A549 (cell line): Measurements from ENCODE around the gene PURB.
"Not testable (repeated sequence)": the region's sequence is repeated elsewhere in the genome, so short reads cannot be mapped to it uniquely, and the experiment has no call there.

Source experiments
- BCL3 ChIP-seq: fragments of >200 bp; sonication (Bioruptor Twin); formaldehyde crosslinking; IDR thresholded peaks from 3 replicates; pipeline ENCODE4 v1.6.1; 2016
- CTCF ChIP-seq: fragments of >200 bp; sonication (Bioruptor Twin); formaldehyde crosslinking; IDR thresholded peaks from 3 replicates; pipeline ENCODE4 v1.5.1; 2016
- JUN ChIP-seq, 2 experiments: fragments of >200 bp; sonication (Bioruptor Twin); formaldehyde crosslinking; IDR thresholded peaks; 2 replicates in 1 of 2; 3 replicates in 1 of 2; pipeline ENCODE4 v1.6.1; 2016 to 2017
- KDM1A ChIP-seq: fragments of 200-600 bp; sonication (generic); IDR thresholded peaks from 2 replicates; pipeline ENCODE4 v1.6.1; 2016; ENCODE audit warnings: low read depth, mild to moderate bottlenecking
- PBX3 ChIP-seq: IDR thresholded peaks from 2 replicates; pipeline ENCODE4 v1.6.1; 2012
- POLR2A ChIP-seq: IDR thresholded peaks from 2 replicates; pipeline ENCODE4 v1.6.1; 2012; ENCODE audit warnings: mild to moderate bottlenecking, low read length
- RAD21 ChIP-seq, 2 experiments: fragments of >200 bp in 1 of 2; sonication (Bioruptor Twin) in 1 of 2; formaldehyde crosslinking in 1 of 2; IDR thresholded peaks in 1 of 2; conservative IDR thresholded peaks in 1 of 2; 2 replicates in 1 of 2; 3 replicates in 1 of 2; pipeline ENCODE4 v1.6.1; 2012 to 2018; ENCODE audit warnings: inconsistent platforms in 1 of 2
- SREBF2 ChIP-seq: fragments of 450-650 bp; IDR thresholded peaks from 2 replicates; pipeline ENCODE4 v1.6.1; 2014; ENCODE audit warnings: mild to moderate bottlenecking, moderate library complexity
- USF2 ChIP-seq: fragments of 450-650 bp; IDR thresholded peaks from 2 replicates; pipeline ENCODE4 v1.6.1; 2014; ENCODE audit warnings: antibody characterized with exemption

GRCh38 chr7:44843440-44843839, 41.9 kb downstream of the PURB start:
- not testable (repeated sequence) for TF ChIP-seq POLR2A; CTCF; PBX3; SREBF2; USF2; KDM1A; BCL3; RAD21 (conservative IDR thresholded peaks at IDR 0.05 in 1 of 2, IDR thresholded peaks at IDR 0.05 in 1 of 2); JUN (IDR thresholded peaks at IDR 0.05)
